Mucosa of stomach (tissue), 1 donor: Measurements from ENCODE around the gene MYLK2.

Source experiments
- H3K27me3 ChIP-seq: one replicate; pipeline ENCODE4 v1.7.0; 2013; ENCODE audit warnings: mild to moderate bottlenecking, low read length; ENCODE audit not compliant: control insufficient read depth, insufficient read depth
- H3K36me3 ChIP-seq: one replicate; pipeline ENCODE4 v1.7.0; 2013; ENCODE audit warnings: low read length; ENCODE audit not compliant: control insufficient read depth, insufficient read depth
- H3K4me1 ChIP-seq: one replicate; pipeline ENCODE4 v1.7.0; 2013; ENCODE audit warnings: mild to moderate bottlenecking, low read length; ENCODE audit not compliant: control insufficient read depth, insufficient read depth
- H3K4me3 ChIP-seq: one replicate; pipeline ENCODE4 v1.7.0; 2013; ENCODE audit warnings: low read length
- H3K9ac ChIP-seq: one replicate; pipeline ENCODE4 v1.7.0; 2013; ENCODE audit warnings: mild to moderate bottlenecking, low read length, moderate library complexity
- H3K9me3 ChIP-seq: one replicate; pipeline ENCODE4 v1.7.0; 2013; ENCODE audit warnings: mild to moderate bottlenecking, low read length, moderate library complexity; ENCODE audit not compliant: control insufficient read depth
- donor health status: Pancreatic carcinoma.

The MYLK2 gene

DNA sequence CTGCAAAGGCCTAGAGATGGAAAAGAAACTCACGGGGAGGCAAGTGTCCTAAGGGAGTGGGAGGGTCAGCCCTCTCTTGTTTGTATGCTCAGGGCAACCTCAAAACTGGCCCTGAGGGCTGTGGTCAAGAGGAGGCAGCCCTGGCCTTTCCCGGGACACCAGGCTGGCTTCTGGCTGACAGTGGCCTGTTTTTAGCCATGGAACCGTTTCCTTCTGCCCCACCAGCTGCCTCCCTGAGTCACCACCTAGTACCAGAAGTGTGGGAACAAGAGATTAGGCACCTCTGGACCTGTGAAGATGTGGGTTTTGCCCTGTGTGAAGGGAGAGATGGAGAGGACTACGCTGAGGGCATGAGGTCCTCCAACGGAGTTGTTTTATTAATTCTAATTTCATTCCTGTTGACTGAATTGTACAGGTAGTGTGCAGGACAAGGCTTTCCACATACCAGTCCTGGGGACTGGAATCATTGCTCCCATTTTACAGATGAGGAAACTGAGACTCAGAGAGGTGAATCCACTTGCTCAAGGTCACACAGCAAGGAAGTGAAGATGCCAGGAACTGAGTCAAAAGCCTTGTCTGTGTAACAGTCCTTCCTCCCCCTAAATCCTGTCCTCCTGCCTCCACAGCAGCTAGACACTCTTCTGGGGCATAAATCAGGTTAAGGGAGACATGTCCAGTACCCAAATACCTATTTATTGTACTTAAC lies 20.8 kb downstream of the MYLK2 start:
- no peak overlapping the region for H3K9ac ChIP-seq
- no peaks in the 10 kb centered on the region for H3K27me3 ChIP-seq
- no peak overlapping the region for H3K4me3 ChIP-seq
- peaks cover 16% of the 10 kb centered on the region for H3K4me1 ChIP-seq
- H3K9me3 ChIP-seq: no peaks in the 10 kb centered on the region
- H3K36me3 ChIP-seq: no peaks in the 10 kb centered on the region

DNA sequence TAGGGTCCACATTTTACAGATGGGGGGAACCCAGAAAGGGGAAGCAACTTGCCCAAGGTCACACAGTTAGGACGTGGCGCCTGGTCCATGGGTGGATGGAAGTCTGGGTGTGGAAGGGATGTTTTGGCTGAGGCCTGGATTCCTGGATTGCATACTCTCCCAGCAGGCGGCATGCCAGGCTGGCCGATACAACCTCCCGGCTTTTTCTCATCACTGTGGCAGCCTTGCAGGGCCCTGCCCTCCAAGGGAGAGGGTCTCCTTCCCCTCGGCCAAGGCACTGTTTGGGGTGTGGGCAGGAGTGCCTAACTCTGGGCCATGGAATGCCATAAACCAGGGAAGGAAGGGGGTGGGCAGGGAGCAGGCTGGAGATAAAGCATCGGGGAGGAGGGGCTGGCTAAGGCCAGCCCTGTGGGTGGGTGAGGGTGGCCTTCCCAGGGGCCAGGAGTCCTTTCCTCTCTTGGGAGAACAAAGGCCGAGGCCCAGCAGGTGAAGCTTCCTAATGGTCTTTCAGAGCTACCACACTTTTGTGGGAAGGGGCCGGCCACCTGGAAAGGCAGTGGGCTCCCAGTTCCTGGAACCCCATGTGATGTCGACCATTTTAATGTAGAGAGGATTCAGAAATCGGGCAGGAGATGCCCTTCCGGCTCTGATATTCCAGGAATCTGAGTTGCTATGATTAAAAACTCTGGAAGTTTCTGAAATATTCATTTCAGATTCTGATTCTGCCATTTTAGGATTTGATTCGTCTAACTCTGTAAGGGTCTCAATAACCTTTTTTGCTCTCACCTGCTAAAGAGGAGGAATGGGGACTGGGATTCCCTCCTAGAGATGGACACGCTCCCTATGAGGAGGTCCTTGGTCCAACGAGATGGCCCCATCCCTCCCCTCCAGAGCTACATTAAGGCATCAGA lies 22.0 kb downstream of the MYLK2 start:
- H3K4me3 ChIP-seq: no peak overlapping the region
- peaks cover 6% of the 10 kb centered on the region for H3K4me1 ChIP-seq
- H3K36me3 ChIP-seq: no peaks in the 10 kb centered on the region
- H3K27me3 ChIP-seq: no peaks in the 10 kb centered on the region
- no peak overlapping the region for H3K9ac ChIP-seq
- H3K9me3 ChIP-seq: no peaks in the 10 kb centered on the region

DNA sequence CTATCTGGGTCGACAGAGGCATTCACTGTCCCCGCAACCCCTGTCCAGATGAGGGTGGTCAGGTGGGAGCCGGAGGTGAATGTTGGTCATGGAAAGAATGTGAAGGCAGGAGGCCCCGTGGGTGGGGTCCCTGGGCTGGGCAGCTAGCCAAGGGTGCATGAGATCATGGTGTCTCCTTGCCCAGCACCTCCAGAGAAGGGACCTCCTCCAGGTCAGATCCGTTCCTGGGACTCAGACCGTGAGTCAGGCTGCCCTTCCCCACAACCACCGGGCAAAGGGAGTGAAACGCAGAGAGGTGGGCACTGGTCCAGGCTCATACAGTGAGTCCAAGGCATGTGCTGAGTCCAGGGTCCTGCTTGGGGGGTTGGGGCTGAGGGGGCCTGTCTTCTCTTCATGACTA lies 22.8 kb downstream of the MYLK2 start:
- H3K4me1 ChIP-seq: no peaks in the 10 kb centered on the region

DNA sequence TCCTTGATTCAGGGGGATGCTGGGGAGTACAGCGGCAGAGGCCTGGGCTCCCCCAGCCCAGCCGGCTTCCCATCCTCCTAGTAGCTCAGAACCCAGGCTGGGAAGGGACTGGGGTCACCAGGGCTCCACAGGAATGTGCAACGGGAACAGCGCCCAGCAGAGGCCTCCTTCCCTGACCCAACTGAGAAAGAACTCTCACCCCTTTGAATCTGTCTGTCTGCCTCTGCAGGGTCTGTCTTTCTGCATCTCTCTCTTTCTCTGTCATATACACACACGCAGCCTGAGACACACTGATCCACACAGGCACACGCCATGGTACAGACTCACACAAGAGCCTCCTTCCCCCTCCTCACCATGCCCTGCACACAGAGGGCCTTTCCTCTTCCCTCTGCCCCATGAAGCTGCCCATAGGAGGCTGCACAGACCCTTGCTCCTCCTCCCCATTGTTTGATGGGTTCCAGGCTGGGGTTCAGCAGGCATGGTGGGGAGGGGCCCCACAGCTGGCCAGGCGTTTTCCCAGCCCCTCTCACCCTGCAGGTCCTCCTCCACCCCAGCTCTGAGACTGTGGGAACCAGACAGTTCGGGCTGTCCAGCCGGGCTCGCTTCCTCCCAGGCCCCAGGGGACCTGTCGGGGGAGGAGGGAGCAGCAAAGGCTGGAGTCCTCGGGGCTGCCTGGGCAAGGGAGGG lies 23.5 kb downstream of the MYLK2 start:
- Histone ChIP-seq H3K27me3 (no peaks in the 10 kb centered on the region), H3K9ac (no peak overlapping the region), H3K9me3 (no peaks in the 10 kb centered on the region), H3K36me3 (no peaks in the 10 kb centered on the region), H3K4me3 (no peak overlapping the region), H3K4me1 (no peaks in the 10 kb centered on the region)

More for the DNA sequence above, 22.8 kb downstream of the MYLK2 start:
- no peaks in the 10 kb centered on the region for H3K27me3 ChIP-seq
- no peaks in the 10 kb centered on the region for H3K9me3 ChIP-seq
- H3K36me3 ChIP-seq: no peaks in the 10 kb centered on the region
- H3K4me3 ChIP-seq: no peak overlapping the region
- H3K9ac ChIP-seq: no peak overlapping the region

DNA sequence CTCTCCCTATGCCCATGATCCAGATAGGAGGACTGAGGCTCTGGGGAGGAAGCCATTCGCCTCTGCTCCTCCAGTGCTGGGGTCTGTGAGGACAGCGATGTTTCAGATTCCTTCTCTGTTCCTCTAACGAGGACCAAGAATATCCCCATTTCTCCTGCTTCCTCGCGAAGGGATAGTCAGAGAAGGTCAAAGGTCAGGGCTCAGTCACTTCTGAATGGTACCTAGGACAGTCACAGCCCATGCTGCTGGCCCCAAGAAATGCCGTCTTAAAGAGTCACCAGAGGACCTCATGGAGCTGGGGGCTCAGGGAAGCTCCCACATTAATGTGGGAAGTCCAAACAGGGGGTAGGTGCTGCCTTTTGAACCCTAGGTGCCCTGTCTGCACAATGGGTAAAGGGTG lies 24.1 kb downstream of the MYLK2 start:
- H3K9me3 ChIP-seq: no peaks in the 10 kb centered on the region
- no peak overlapping the region for H3K9ac ChIP-seq
- no peaks in the 10 kb centered on the region for H3K27me3 ChIP-seq
- no peaks in the 10 kb centered on the region for H3K4me1 ChIP-seq
- no peaks in the 10 kb centered on the region for H3K36me3 ChIP-seq
- no peak overlapping the region for H3K4me3 ChIP-seq

DNA sequence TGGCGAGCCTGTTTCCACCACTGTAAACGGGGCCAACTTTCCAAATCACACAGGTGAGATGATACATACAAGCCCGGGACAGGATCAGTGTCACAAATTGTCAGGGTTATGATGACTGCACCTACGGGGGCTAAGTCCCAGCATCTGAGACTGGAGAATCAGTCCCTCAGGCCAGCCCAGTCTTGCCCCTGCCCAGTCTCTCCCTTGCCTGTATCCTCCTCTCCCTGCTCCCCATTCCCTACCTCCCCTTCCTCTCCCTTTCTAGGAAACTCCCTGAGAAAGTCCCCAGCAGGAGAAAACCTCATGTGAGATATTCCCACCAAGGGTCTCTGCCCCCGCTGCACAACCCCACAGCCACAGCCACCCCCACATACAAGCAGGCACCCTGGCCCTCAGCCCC lies 24.7 kb downstream of the MYLK2 start:
- no peak overlapping the region for H3K4me3 ChIP-seq
- H3K4me1 ChIP-seq: no peaks in the 10 kb centered on the region
- no peaks in the 10 kb centered on the region for H3K9me3 ChIP-seq
- H3K9ac ChIP-seq: no peak overlapping the region
- H3K27me3 ChIP-seq: no peaks in the 10 kb centered on the region
- H3K36me3 ChIP-seq: no peaks in the 10 kb centered on the region

DNA sequence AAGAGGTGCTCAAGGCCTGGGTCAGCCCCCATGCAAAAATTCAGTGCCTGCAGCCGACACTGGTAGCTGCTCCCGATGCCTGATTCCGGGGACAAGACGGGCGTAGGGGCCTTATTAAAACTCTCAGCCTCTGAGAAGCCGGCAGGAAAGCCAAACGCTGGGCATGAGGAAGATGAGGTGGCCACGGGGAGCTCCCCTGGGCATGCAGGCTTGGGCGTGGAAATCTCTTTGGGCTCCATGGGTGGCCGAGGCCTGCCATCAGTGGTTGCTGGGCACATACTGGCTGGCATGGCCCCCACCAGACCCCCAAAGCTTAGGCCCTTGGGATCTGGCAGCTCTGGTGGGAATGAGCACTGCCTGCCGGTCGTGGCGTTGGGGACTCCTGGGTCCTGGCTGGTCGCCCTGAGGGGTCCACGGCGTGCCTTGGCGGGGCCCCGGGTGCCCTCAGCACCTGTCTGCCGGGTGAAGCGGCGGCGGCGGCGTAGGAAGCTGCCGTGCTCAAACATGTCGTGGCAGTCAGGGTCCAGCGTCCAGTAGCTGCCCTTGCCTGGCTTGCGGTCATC lies 25.7 kb downstream of the MYLK2 start:
- no peaks in the 10 kb centered on the region for H3K9me3 ChIP-seq
- H3K4me3 ChIP-seq: no peak overlapping the region
- peaks cover 5% of the 10 kb centered on the region for H3K4me1 ChIP-seq
- H3K36me3 ChIP-seq: no peaks in the 10 kb centered on the region
- H3K27me3 ChIP-seq: peaks cover 5% of the 10 kb centered on the region
- H3K9ac ChIP-seq: no peak overlapping the region

DNA sequence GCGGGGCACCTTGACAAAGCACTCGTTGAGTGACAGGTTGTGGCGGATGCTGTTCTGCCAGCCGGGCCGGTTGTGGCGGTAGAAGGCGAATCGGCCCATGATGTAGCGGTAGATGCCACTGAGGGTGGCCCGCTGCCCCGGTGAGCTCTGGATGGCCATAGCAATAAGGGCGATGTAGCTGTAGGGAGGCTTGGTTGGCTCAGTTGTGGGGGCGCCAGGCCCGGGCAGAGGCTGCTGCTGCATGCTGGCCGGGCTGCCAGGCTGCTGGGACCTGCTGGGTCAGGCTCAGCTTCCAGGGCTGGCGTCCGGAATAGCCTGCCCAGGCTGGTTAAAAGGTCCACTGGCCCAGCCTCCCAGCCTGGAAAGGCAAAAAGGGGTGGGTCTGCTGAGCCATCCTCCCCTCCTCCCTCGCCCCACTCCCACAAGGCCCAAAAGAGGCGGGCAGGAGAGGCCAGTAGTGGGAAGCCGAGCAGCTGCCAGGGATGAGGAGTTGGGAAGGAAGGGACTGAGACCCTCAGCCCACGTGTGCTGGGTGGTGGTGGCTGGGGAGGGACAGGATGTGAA lies 26.2 kb downstream of the MYLK2 start, which contains the start of gene FOXS1:
FOXS1 (minus strand) TSS at position 305 of the 564 bp plus-strand sequence; CDS start at position 243, 62 bp downstream.
- no peak within 1 kb of the TSS for H3K4me3 ChIP-seq

DNA sequence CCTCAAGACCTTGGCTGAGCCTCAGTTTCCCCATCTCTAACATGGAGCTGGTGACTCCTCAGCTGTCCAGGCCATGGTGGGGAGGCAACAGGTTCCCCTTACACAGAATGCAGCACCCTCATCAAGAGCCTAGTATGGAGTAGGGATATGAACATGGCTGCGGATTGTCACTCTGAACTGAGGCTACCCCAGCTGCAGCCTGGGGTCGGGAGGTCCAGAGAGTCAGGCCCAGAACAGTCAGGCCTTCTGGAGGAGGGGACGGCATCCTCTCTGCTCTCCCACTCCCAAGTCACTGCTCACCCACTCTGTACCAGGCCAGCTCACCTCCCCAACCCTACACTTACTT lies 27.6 kb downstream of the MYLK2 start:
- H3K4me3 ChIP-seq: no peak overlapping the region
- peaks cover 22% of the 10 kb centered on the region for H3K27me3 ChIP-seq

More for the DNA sequence above, 26.2 kb downstream of the MYLK2 start, which contains the start of gene FOXS1:
- H3K9ac ChIP-seq: no peak within 1 kb of the TSS
- peaks cover 5% of the 10 kb centered on the region for H3K4me1 ChIP-seq
- H3K9me3 ChIP-seq: no peaks in the 10 kb centered on the region
- H3K36me3 ChIP-seq: no peaks in the 10 kb centered on the region
- H3K27me3 ChIP-seq: peaks cover 8% of the 10 kb centered on the region

DNA sequence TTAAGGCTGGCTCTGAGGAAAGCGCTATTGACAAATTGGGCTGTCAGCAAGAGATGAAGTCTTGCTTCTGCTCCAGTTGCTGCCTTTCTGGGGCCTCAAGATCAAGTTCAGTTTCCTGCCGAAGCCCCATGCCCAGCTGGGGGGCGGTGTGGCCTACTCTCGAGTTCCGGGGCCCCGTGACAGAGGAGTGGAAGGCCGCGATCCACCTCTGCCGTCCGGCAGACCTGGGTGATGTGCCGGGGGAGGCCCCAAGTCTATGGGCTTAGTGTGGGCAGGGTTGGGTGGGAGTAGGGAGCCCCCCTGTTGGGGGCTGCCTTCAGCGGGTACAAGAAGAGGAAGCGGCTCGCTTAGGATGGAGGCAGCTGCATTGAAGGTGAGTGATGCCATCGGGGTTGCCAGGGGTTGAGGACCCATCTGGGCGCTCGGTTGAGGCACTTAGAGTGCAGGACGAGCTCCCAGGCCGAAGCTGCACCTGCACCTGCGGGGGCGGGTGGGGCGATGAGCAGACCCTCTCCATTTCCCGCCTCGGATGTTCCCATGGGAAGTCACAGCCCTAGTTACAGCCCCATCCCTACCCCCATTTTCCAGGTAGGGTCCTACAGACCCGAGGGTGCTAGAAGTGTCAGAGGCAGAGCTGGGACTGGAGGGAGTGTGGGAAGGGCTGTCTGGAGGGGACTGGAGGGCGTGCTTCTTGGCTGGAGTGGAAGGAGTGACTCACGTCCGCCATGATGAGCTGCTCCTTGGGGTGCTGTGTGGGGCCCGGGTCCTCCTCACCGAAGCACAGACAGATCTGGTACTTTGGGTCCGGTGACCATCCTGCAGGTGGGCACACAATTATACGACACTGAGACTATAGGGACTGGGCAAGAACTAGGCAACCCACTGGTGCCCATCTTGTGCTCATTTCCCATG lies 29.2 kb downstream of the MYLK2 start:
- H3K4me3 ChIP-seq: no peak overlapping the region
- peaks cover 5% of the 10 kb centered on the region for H3K4me1 ChIP-seq
- H3K9ac ChIP-seq: no peak overlapping the region
- no peaks in the 10 kb centered on the region for H3K36me3 ChIP-seq
- H3K27me3 ChIP-seq: peaks cover 22% of the 10 kb centered on the region
- no peaks in the 10 kb centered on the region for H3K9me3 ChIP-seq

More for the DNA sequence above, 27.6 kb downstream of the MYLK2 start:
- no peaks in the 10 kb centered on the region for H3K9me3 ChIP-seq
- H3K9ac ChIP-seq: no peak overlapping the region
- H3K4me1 ChIP-seq: peaks cover 5% of the 10 kb centered on the region
- H3K36me3 ChIP-seq: no peaks in the 10 kb centered on the region
